SK-N-SH (cell line): Measurements from ENCODE around the gene TSBP1.

ENCODE experiments used
- EZH2phosphoT487 ChIP-seq: fragments of 200-600 bp; sonication (generic); IDR thresholded peaks from 2 replicates; pipeline ENCODE4 v1.6.1; 2017; ENCODE audit warnings: low read depth, mixed run types, mild to moderate bottlenecking, antibody characterized with exemption, moderate library complexity, borderline replicate concordance
- JUND ChIP-seq: IDR thresholded peaks from 2 replicates; pipeline ENCODE4 v1.4.0; 2012
- MXI1 ChIP-seq: IDR thresholded peaks from 2 replicates; pipeline ENCODE4 v1.6.1; 2012; ENCODE audit warnings: mild to moderate bottlenecking, low read depth, low read length, improper control_type of control experiment
- NRF1 ChIP-seq: IDR thresholded peaks from 2 replicates; pipeline ENCODE4 v1.6.1; 2012; ENCODE audit warnings: low read depth, mild to moderate bottlenecking, low read length
- POLR2AphosphoS5 ChIP-seq: IDR thresholded peaks from 2 replicates; pipeline ENCODE4 v1.6.1; 2012; ENCODE audit warnings: low read depth, low read length
- RAD21 ChIP-seq: IDR thresholded peaks from 2 replicates; pipeline ENCODE4 v1.6.1; 2012; ENCODE audit warnings: mild to moderate bottlenecking, low read length
- RFX5 ChIP-seq: IDR thresholded peaks from 2 replicates; pipeline ENCODE4 v1.6.1; 2012; ENCODE audit warnings: mild to moderate bottlenecking, improper control_type of control experiment, low read length
- SIN3A ChIP-seq: IDR thresholded peaks from 2 replicates; pipeline ENCODE4 v1.6.1; 2012; ENCODE audit warnings: low read depth, mild to moderate bottlenecking, low read length, moderate library complexity, borderline replicate concordance
- TCF12 ChIP-seq: IDR thresholded peaks from 2 replicates; pipeline ENCODE4 v1.4.0; 2012
- YY1 ChIP-seq: IDR thresholded peaks from 2 replicates; pipeline ENCODE4 v1.4.0; 2012; ENCODE audit warnings: low read depth, mild to moderate bottlenecking
- TF ChIP-seq, protein P1 (sequence below): fragments of 200-600 bp; sonication (generic); IDR thresholded peaks from 2 replicates; pipeline ENCODE4 v1.6.1; 2017; ENCODE audit warnings: antibody characterized with exemption, mild to moderate bottlenecking, moderate library complexity
- TF ChIP-seq, protein P2 (sequence below): IDR thresholded peaks from 2 replicates; pipeline ENCODE4 v1.4.0; 2012; ENCODE audit warnings: low read depth

DNA sequence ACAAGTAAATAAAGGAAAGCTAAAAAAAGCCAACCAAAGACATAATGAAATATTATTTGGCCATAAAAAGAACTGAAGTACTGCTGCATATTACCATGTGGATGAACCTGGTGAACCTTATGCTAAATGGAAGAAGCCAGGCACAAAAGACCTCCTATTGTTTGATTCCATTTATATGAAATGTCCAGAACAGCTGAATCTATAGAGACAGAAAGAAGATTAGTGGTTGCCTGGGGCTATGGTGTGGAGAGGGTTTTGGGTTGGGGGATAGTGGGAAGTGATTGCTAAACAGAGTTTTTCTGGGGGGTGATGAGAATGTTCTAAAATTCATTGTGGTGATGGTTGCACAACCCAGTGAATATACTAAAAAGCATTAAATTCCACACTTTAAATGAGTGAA is 53.2 kb downstream of the TSBP1 start:
- TF ChIP-seq EZH2phosphoT487 (no peak), YY1 (no peak), RAD21 (no peak), MXI1 (no peak), RFX5 (no peak), TCF12 (no peak), POLR2AphosphoS5 (no peak), SIN3A (no peak), NRF1 (no peak), JUND (no peak)
- TF ChIP-seq, protein P1, sequence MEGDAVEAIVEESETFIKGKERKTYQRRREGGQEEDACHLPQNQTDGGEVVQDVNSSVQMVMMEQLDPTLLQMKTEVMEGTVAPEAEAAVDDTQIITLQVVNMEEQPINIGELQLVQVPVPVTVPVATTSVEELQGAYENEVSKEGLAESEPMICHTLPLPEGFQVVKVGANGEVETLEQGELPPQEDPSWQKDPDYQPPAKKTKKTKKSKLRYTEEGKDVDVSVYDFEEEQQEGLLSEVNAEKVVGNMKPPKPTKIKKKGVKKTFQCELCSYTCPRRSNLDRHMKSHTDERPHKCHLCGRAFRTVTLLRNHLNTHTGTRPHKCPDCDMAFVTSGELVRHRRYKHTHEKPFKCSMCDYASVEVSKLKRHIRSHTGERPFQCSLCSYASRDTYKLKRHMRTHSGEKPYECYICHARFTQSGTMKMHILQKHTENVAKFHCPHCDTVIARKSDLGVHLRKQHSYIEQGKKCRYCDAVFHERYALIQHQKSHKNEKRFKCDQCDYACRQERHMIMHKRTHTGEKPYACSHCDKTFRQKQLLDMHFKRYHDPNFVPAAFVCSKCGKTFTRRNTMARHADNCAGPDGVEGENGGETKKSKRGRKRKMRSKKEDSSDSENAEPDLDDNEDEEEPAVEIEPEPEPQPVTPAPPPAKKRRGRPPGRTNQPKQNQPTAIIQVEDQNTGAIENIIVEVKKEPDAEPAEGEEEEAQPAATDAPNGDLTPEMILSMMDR = no peak
- TF ChIP-seq, protein P2, sequence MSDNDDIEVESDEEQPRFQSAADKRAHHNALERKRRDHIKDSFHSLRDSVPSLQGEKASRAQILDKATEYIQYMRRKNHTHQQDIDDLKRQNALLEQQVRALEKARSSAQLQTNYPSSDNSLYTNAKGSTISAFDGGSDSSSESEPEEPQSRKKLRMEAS = no peak
